Measurements from ENCODE around the gene PWP1. TPM values are rescaled to one million over a fixed set of nuclear protein-coding genes. Genes with fewer than 3 reads are reported as not detected.

PWP1 gene
- total and polyA plus RNA-seq, 2 of the 4 experiments (the other 2 are of a cell fraction): 143 to 179 TPM

DNA sequence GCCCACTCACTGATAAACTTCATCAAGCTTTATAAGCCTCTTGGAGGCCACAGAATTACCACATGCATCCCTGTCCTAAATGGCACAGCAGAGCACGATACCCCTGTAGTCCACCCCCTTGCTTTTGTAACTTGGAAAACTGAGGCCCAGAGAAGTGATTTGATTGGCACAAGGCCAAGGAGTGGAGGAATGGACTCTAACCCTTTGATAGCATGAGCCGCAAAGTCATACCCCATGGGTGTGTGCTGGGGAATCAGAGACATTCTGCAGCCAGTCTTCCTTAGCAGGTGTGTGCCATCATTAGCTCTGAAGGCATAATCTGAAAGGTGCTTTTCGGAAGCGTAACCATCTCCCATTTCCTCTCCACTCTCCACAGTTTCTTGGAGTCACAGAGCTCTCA is 28.5 kb upstream of the PWP1 start:
- Histone ChIP-seq H3K27me3 (ENCODE audit: control insufficient read depth, insufficient read depth, low read length) (no peaks in the 10 kb centered on the region), H2BK5ac (ENCODE audit: low read depth, low read length, poor library complexity, severe bottlenecking) (no peak overlapping the region), H3K9me3 (ENCODE audit: control insufficient read depth, insufficient read depth, low read length) (no peaks in the 10 kb centered on the region), H4K20me1 (ENCODE audit: insufficient read depth, low read length) (no peaks in the 10 kb centered on the region), H2BK15ac (ENCODE audit: low read depth, low read length) (no peak overlapping the region), H3K4ac (ENCODE audit: low read depth, low read length) (no peak overlapping the region), H2BK120ac (ENCODE audit: low read depth, low read length) (no peak overlapping the region), H3K23ac (ENCODE audit: low read depth, low read length) (no peak overlapping the region), H3K4me3 (ENCODE audit: insufficient read depth, low read depth, low read length) (no peak overlapping the region), H3K36me3 (ENCODE audit: control insufficient read depth, insufficient read depth, low read length) (no peaks in the 10 kb centered on the region), H2AK5ac (ENCODE audit: low read depth, low read length) (no peak overlapping the region), H3K56ac (ENCODE audit: extremely low read depth, insufficient read depth, low read length) (no peak overlapping the region), H3K9me1 (ENCODE audit: insufficient read depth, low read length) (no peaks in the 10 kb centered on the region; the same call in 1 of the 2 replicates), H2AK9ac (replicated peaks; ENCODE audit: low read depth, low read length, poor library complexity) (no peak overlapping the region), H3K27ac (ENCODE audit: insufficient read depth, low read length) (no peak overlapping the region), H4K5ac (ENCODE audit: low read depth, low read length) (no peak overlapping the region), H2AFZ (replicated peaks; ENCODE audit: low read length, poor library complexity) (no peak overlapping the region), H3K4me2 (ENCODE audit: low read depth, low read length) (no peak overlapping the region), H3K14ac (replicated peaks; ENCODE audit: low read depth, low read length) (no peak overlapping the region), H3K4me1 (ENCODE audit: control insufficient read depth, insufficient read depth, low read length) (no peaks in the 10 kb centered on the region), H3K79me1 (ENCODE audit: low read depth in 1 of 2, low read length in 2 of 2) (no peaks in the 10 kb centered on the region), H3K9ac (ENCODE audit: low read depth, low read length) (no peak overlapping the region), H4K91ac (ENCODE audit: insufficient read depth, low read depth, low read length) (no peak overlapping the region), H4K8ac (ENCODE audit: low read depth in 2 of 2, low read length in 2 of 2) (no peak overlapping the region), H2BK20ac (ENCODE audit: low read depth, low read length) (no peak overlapping the region), H3K18ac (ENCODE audit: low read depth, low read length) (no peak overlapping the region)
- no peak for TF ChIP-seq RFX5 (IDR thresholded peaks at IDR 0.05; ENCODE audit: low read depth, low read length)
- TF ChIP-seq, protein P1, sequence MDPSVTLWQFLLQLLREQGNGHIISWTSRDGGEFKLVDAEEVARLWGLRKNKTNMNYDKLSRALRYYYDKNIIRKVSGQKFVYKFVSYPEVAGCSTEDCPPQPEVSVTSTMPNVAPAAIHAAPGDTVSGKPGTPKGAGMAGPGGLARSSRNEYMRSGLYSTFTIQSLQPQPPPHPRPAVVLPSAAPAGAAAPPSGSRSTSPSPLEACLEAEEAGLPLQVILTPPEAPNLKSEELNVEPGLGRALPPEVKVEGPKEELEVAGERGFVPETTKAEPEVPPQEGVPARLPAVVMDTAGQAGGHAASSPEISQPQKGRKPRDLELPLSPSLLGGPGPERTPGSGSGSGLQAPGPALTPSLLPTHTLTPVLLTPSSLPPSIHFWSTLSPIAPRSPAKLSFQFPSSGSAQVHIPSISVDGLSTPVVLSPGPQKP (IDR thresholded peaks at IDR 0.05; ENCODE audit: borderline replicate concordance, low read depth, low read length): no peak
- no peak for TF ChIP-seq BHLHE40 (IDR thresholded peaks at IDR 0.05; ENCODE audit: low read depth, low read length)
- no peak for TF ChIP-seq CEBPB (IDR thresholded peaks at IDR 0.05; ENCODE audit: low read depth, low read length)
- no peak for TF ChIP-seq FOS (IDR thresholded peaks at IDR 0.05; ENCODE audit: low read depth, low read length)
- no peak for TF ChIP-seq MAZ (IDR thresholded peaks at IDR 0.05; ENCODE audit: borderline replicate concordance, low read depth, low read length)
- TF ChIP-seq, protein P2, sequence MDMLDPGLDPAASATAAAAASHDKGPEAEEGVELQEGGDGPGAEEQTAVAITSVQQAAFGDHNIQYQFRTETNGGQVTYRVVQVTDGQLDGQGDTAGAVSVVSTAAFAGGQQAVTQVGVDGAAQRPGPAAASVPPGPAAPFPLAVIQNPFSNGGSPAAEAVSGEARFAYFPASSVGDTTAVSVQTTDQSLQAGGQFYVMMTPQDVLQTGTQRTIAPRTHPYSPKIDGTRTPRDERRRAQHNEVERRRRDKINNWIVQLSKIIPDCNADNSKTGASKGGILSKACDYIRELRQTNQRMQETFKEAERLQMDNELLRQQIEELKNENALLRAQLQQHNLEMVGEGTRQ (IDR thresholded peaks at IDR 0.05; ENCODE audit: low read depth, low read length): no peak
- TF ChIP-seq SMC3 (IDR thresholded peaks at IDR 0.05; ENCODE audit: low read depth, low read length): no peak
- TF ChIP-seq MAFK (IDR thresholded peaks at IDR 0.05; ENCODE audit: low read depth, low read length): no peak
- dilution Hi-C loops (cut with HindIII; ENCODE audit: low sequenced_read_pairs, unreplicated experiment) (no loop called here), intact Hi-C loops (cut with micrococcal nuclease) (no loop called here), in situ Hi-C loops (cut with MboI; ENCODE audit: low sequenced_read_pairs) (no loop called here)
- no TSS peak for BruUV-seq (replicated peaks)
- DNase-seq (no peak), ATAC-seq (ENCODE audit: low read depth) (no peak)
- CTCF ChIA-PET: interaction anchor here (0.6 kb wide), 1 partner anchor 201 kb away, joined by 3 read pairs; no protein-coding TSS in a partner anchor
- no CpG with 5 or more reads among the region's 4 CpGs for WGBS, 2 experiments (ENCODE audit: extremely low coverage in 2 of 2, insufficient read length in 1 of 2)
- POLR2A ChIA-PET (ENCODE audit: unreplicated experiment): no interaction called here

Data from IMR-90 (cell line).